Right renal pelvis (tissue), 4 donors: ENCODE results near the gene RAD21L1. TPM values are rescaled to one million over a fixed set of nuclear protein-coding genes. Genes with fewer than 3 reads are reported as not detected.
"Not testable (repeated sequence)": the region's sequence is repeated elsewhere in the genome, so short reads cannot be mapped to it uniquely, and the experiment has no call there.

Experiments used
- DNase-seq, 4 donors: peaks; one replicate each; pipeline ENCODE4 v3.0.0-alpha.2; 2013; ENCODE audit warnings: low read depth in 4 of 4, low spot score in 3 of 4, missing footprints in 1 of 4
- polyA plus RNA-seq, 4 donors: library from polyadenylated mRNA; unstranded; fragments of 120-200 nt; gene quantifications; one replicate each; pipeline ENCODE4 v1.2.1, GENCODE V29; 2013; ENCODE audit not compliant: insufficient read length in 4 of 4

Gene RAD21L1
- polyA plus RNA-seq, 4 donors: not detected

DNA sequence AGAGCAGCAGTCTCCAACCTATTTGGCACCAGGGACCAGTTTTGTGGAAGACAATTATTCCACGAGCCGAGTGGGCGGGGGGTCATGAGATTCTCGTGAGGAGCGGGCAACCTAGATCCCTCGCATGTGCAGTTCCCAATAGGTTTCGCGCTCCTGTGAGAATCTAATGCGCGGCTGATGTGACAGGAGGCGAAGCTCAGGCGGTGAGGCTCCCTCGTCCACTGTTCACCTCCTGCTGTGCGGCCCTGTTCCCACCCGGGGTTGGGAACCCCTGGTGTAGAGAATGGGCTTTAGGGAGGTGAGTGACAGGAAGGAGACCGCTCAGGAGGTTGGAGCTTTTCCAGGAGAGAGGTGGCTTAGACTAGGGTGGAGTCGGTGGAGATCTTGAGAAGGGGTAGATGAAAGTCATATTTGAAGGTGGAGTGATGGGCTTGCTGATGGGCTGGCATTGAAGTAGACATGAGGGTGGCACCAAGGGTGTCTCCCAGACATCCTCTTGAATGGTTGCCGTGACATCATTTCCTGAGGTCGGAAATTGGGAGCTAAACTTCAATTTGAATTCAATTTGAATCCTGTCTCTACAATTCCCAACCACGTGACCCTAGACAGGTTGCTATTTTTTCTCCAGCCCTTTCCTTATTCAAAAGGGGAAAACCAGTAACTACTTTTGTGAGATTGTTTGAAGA lies 1.5 kb upstream of the RAD21L1 start:
- no peak for DNase-seq

GRCh38 chr20:1225263-1225782 lies 521 bp upstream of the RAD21L1 start:
- DNase-seq: no peak

GRCh38 chr20:1229541-1229940 lies 3.7 kb downstream of the RAD21L1 start:
- DNase-seq: no peak

DNA sequence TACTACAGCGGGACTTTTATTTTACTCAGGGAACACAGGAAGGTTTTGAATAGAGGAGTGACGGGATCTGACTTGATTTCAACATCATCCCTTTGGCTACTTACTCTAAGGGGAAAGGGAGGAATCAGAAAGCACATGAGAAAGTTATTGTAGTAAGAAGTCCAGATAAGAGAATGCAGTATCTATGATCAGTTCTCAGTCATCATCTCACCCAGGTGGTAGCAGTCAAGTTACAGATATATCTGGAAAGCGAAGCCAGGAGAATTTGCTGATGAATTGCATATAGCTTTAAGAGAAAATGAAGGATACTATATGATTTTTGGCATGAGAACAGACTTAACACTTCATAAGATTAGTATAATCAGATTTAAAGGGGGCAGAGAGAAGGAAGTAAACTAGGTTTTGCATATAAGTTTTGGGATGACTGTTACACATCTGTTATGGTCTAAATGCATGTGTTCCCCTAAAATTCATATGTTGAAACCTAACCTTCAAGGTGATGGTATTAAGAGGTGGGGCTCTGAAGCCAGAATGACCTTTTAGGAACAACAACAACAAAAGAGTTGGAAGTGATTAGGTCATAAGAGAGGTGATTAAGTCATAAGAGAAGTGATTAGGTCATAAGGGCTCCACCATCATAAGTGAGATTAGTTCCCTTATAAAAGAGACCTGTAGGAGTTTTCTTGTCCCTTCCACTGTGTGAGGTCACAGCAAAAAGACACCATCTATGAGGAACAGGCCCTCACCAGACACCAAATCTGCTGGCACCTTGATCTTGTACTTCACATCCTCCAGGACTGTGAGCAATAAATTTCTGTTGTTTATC lies 6.7 kb downstream of the RAD21L1 start:
- no peak for DNase-seq

DNA sequence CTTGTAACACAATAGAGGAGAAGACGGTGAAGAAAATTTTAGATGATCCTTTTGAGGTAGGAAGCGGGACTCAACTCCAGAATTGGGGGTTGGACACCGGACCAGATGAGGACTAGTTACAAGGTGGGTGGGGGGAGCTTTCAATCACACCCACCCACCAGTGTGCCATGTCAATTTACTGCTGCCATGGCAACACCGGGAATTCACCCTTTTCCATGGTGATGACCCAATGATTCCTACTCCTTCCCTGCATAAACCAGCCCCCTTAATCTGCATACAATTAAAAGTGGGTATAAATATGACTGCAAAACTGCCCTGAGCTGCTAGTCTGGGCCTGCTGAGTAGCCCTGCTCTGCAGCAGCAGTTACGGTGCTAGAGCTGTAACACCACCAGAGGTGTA lies 14.7 kb downstream of the RAD21L1 start:
- DNase-seq: no peak

- no peak for DNase-seq
Observed at GRCh38 chr20:1241456-1241855, 15.6 kb downstream of the RAD21L1 start.

DNA sequence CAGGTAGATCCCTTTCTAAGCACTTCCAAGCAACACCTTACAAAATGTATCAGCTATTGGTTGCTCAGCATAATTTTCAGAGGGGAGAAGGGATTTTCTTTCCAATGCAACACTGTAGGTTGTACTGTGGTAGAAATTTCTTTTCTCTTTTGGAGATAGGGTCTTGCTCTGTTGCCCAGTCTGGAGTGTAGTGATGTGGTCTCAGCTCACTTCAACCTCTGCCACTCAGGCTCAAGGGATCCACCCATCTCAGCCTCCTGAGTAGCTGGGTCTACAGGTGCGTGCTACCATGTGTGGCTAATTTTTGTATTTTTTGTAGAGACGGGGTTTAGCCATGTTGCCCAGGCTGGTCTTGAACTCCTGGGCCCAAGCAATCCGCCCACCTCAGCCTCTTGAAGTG lies 16.3 kb downstream of the RAD21L1 start:
- no peak for DNase-seq

- DNase-seq: no peak
Observed at GRCh38 chr20:1242530-1242929, 16.7 kb downstream of the RAD21L1 start.

- no peak for DNase-seq
Observed at GRCh38 chr20:1245578-1245977, 19.7 kb downstream of the RAD21L1 start.

- DNase-seq: no peak
Observed at GRCh38 chr20:1247689-1248088, 21.8 kb downstream of the RAD21L1 start.

GRCh38 chr20:1250282-1250681 lies 24.4 kb downstream of the RAD21L1 start:
- not testable (repeated sequence) for DNase-seq

- no peak for DNase-seq
Observed at GRCh38 chr20:1252416-1252815, 26.6 kb downstream of the RAD21L1 start.

DNA sequence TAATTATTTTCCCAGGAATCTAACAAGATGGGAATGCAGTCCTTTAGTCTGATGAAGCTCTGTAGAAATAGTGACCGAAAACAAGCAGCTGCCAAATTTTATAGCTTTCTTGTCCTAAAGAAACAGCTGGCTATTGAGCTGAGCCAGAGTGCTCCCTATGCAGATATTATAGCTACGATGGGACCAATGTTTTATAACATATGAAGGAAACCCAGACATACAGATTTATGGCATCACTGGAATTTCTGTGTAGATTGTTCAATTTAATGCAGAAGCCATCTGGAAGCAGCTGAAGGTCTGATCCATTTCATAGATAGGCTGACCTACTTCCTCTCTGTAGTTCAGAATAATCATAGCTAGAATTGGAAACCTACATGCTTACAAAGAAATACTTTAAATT lies 28.4 kb downstream of the RAD21L1 start:
- DNase-seq: peak in 1 of 4 donors; percentile 8

- DNase-seq: no peak
Observed at GRCh38 chr20:1255675-1256074, 29.8 kb downstream of the RAD21L1 start.

DNA sequence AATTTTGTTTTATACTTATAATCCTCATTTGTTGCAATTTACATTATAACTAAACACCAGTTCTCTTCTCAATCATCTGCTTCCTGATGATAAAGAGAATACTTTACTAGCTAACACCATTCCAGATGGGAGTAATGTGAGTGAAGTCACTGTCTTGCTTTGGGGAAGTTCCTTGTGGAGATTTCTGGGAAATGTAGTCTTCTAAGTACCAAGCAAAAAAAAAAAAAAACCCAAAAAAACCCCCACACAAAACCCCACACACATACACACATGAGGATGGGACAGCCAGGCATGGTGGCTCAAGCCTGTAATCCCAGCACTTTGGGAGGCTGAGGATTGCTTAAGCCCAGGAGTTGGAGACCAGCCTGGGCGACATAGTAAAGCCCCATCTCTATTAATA lies 38.0 kb downstream of the RAD21L1 start:
- no peak for DNase-seq

GRCh38 chr20:1264727-1265126 lies 38.9 kb downstream of the RAD21L1 start:
- no peak for DNase-seq

GRCh38 chr20:1265226-1265915 lies 39.5 kb downstream of the RAD21L1 start:
- DNase-seq: no peak

DNA sequence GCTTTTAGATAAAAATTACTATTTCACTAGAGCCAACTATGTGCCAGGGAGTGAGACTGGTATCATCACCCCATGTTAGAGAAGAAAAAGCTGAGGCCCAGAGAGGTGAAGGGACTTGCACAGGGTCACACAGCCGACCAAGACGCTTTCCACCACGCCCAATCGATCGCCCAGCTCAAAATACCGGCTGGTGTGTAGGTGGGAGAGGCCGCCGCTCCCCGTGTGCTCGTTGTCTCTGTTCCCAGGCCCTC lies 40.0 kb downstream of the RAD21L1 start:
- no peak for DNase-seq

GRCh38 chr20:1266167-1266973 lies 40.5 kb downstream of the RAD21L1 start, which contains the start of gene SNPH:
Gene SNPH (plus strand): TSS chr20:1266294. CDS start chr20:1296240, 29,946 bp downstream.
- DNase-seq: peak; percentile 10 to 38 (median 28)

- no peak for DNase-seq
Observed at GRCh38 chr20:1267161-1267560, 41.3 kb downstream of the RAD21L1 start.
